Measurements from ENCODE around the gene NSD2.
"Not testable (repeated sequence)": the region's sequence is repeated elsewhere in the genome, so short reads cannot be mapped to it uniquely, and the experiment has no call there.

The NSD2 gene

GRCh38 chr4:2008921-2009650 is 137.9 kb downstream of the NSD2 start, which contains the start of gene NELFA:
NELFA (minus strand) TSS chr4:2008974; CDS start chr4:2008959, 15 bp downstream.
- Histone ChIP-seq H3K27ac (peak within 1 kb of the TSS; percentile 99), H3K9ac (ENCODE audit: insufficient read length) (peak within 1 kb of the TSS; percentile 99), H3K36me3 (ENCODE audit: insufficient read depth, low read length) (peaks cover 30% of the 10 kb centered on the region), H3K9me3 (ENCODE audit: low read depth, low read length) (no peaks in the 10 kb centered on the region), H3K4me3 (peak within 1 kb of the TSS; percentile 99)
- peak; percentile 82 for DNase-seq (ENCODE audit: low read depth, low spot score)
- TF ChIP-seq POLR2AphosphoS5 (IDR thresholded peaks at IDR 0.05; ENCODE audit: borderline replicate concordance, low read depth, low read length) (peak; percentile 84; the same call in 1 of the 2 replicates), FOXP2 (optimal IDR thresholded peaks at IDR 0.05; ENCODE audit: control extremely low read depth, extremely low read length, insufficient read depth) (no peak), EZH2 (IDR thresholded peaks at IDR 0.05) (no peak)

- H3K27ac ChIP-seq = peak overlapping the region; percentile 99
- peaks cover 25% of the 10 kb centered on the region for H3K36me3 ChIP-seq (ENCODE audit: insufficient read depth, low read length)
- no peak for DNase-seq (ENCODE audit: low read depth, low spot score)
- H3K9me3 ChIP-seq (ENCODE audit: low read depth, low read length) = no peaks in the 10 kb centered on the region
- no peak for TF ChIP-seq EZH2 (IDR thresholded peaks at IDR 0.05)
- H3K4me3 ChIP-seq = peak overlapping the region; percentile 99
- peak overlapping the region; percentile 99 for H3K9ac ChIP-seq (ENCODE audit: insufficient read length)
Measured at GRCh38 chr4:2009651-2010233, 138.5 kb downstream of the NSD2 start.

GRCh38 chr4:2011583-2011982 is 140.4 kb downstream of the NSD2 start:
- TF ChIP-seq EZH2 (IDR thresholded peaks at IDR 0.05) (no peak), POLR2AphosphoS5 (IDR thresholded peaks at IDR 0.05; ENCODE audit: borderline replicate concordance, low read depth, low read length) (no peak), FOXP2 (optimal IDR thresholded peaks at IDR 0.05; ENCODE audit: control extremely low read depth, extremely low read length, insufficient read depth) (no peak)
- Histone ChIP-seq H3K27ac (no peak overlapping the region), H3K4me3 (no peak overlapping the region), H3K36me3 (ENCODE audit: insufficient read depth, low read length) (peaks cover 8% of the 10 kb centered on the region), H3K9me3 (ENCODE audit: low read depth, low read length) (no peaks in the 10 kb centered on the region), H3K9ac (ENCODE audit: insufficient read length) (no peak overlapping the region)
- no peak for DNase-seq (ENCODE audit: low read depth, low spot score)

GRCh38 chr4:2015008-2015407 is 143.8 kb downstream of the NSD2 start:
- Histone ChIP-seq H3K4me3 (no peak overlapping the region), H3K9ac (ENCODE audit: insufficient read length) (no peak overlapping the region), H3K27ac (no peak overlapping the region), H3K36me3 (ENCODE audit: insufficient read depth, low read length) (no peaks in the 10 kb centered on the region), H3K9me3 (ENCODE audit: low read depth, low read length) (no peaks in the 10 kb centered on the region)
- TF ChIP-seq FOXP2 (optimal IDR thresholded peaks at IDR 0.05; ENCODE audit: control extremely low read depth, extremely low read length, insufficient read depth) (no peak), POLR2AphosphoS5 (IDR thresholded peaks at IDR 0.05; ENCODE audit: borderline replicate concordance, low read depth, low read length) (no peak), EZH2 (IDR thresholded peaks at IDR 0.05) (no peak)
- DNase-seq (ENCODE audit: low read depth, low spot score) = no peak

- not testable (repeated sequence) for H3K27ac ChIP-seq; DNase-seq (ENCODE audit: low read depth, low spot score); H3K4me3 ChIP-seq; H3K9ac ChIP-seq (ENCODE audit: insufficient read length); H3K9me3 ChIP-seq (ENCODE audit: low read depth, low read length); H3K36me3 ChIP-seq (ENCODE audit: insufficient read depth, low read length)
Measured at GRCh38 chr4:2021358-2022018, 150.3 kb downstream of the NSD2 start.

- no peaks in the 10 kb centered on the region for H3K36me3 ChIP-seq (ENCODE audit: insufficient read depth, low read length)
- no peak overlapping the region for H3K27ac ChIP-seq
- H3K9ac ChIP-seq (ENCODE audit: insufficient read length) = no peak overlapping the region
- no peak for DNase-seq (ENCODE audit: low read depth, low spot score)
- H3K9me3 ChIP-seq (ENCODE audit: low read depth, low read length) = no peaks in the 10 kb centered on the region
- TF ChIP-seq FOXP2 (optimal IDR thresholded peaks at IDR 0.05; ENCODE audit: control extremely low read depth, extremely low read length, insufficient read depth) = no peak
- no peak for TF ChIP-seq POLR2AphosphoS5 (IDR thresholded peaks at IDR 0.05; ENCODE audit: borderline replicate concordance, low read depth, low read length)
- TF ChIP-seq EZH2 (IDR thresholded peaks at IDR 0.05) = no peak
- H3K4me3 ChIP-seq = no peak overlapping the region
Measured at GRCh38 chr4:2024683-2025082, 153.5 kb downstream of the NSD2 start.

GRCh38 chr4:2025817-2026216 is 154.6 kb downstream of the NSD2 start:
- no peak overlapping the region for H3K9ac ChIP-seq (ENCODE audit: insufficient read length)
- H3K9me3 ChIP-seq (ENCODE audit: low read depth, low read length) = no peaks in the 10 kb centered on the region
- no peak overlapping the region for H3K27ac ChIP-seq
- no peaks in the 10 kb centered on the region for H3K36me3 ChIP-seq (ENCODE audit: insufficient read depth, low read length)
- no peak overlapping the region for H3K4me3 ChIP-seq
- DNase-seq (ENCODE audit: low read depth, low spot score) = no peak
- TF ChIP-seq POLR2AphosphoS5 (IDR thresholded peaks at IDR 0.05; ENCODE audit: borderline replicate concordance, low read depth, low read length) (no peak), FOXP2 (optimal IDR thresholded peaks at IDR 0.05; ENCODE audit: control extremely low read depth, extremely low read length, insufficient read depth) (no peak), EZH2 (IDR thresholded peaks at IDR 0.05) (no peak)

- not testable (repeated sequence) for H3K9me3 ChIP-seq (ENCODE audit: low read depth, low read length); H3K36me3 ChIP-seq (ENCODE audit: insufficient read depth, low read length); DNase-seq (ENCODE audit: low read depth, low spot score); H3K4me3 ChIP-seq; H3K9ac ChIP-seq (ENCODE audit: insufficient read length); H3K27ac ChIP-seq
Measured at GRCh38 chr4:2027120-2027519, 155.9 kb downstream of the NSD2 start.

GRCh38 chr4:2031161-2031560 is 160.0 kb downstream of the NSD2 start:
- not testable (repeated sequence) for H3K9me3 ChIP-seq (ENCODE audit: low read depth, low read length); H3K27ac ChIP-seq; DNase-seq (ENCODE audit: low read depth, low spot score); H3K36me3 ChIP-seq (ENCODE audit: insufficient read depth, low read length); H3K9ac ChIP-seq (ENCODE audit: insufficient read length); H3K4me3 ChIP-seq
